HCT116 (cell line): ENCODE results near the gene FIZ1. TPM values are rescaled to one million over a fixed set of nuclear protein-coding genes. Genes with fewer than 3 reads are reported as not detected.

ENCODE experiments used
- ATAC-seq: fragments of 200-7000 bp; cut with Tn5 transposase; 2 replicates; pipeline ENCODE4 v1.9.1; 2020; ENCODE audit warnings: mild to moderate bottlenecking, moderate library complexity
- BruUV-seq: library from RNA; stranded (reverse); fragments of 400-500 nt; replicated peaks from 2 replicates; lab custom pipeline; 2021; lab: Mats Ljungman, UMichigan
- CTCF ChIA-PET: fragments of 300-600 bp; sonication (Branson Sonifier 250); formaldehyde crosslinking; loops from one replicate; lab custom pipeline; 2021; ENCODE audit warnings: antibody characterized with exemption; lab: Charles Lee
- POLR2A ChIA-PET: fragments of 300-600, 350-600 bp; sonication (Branson Sonifier 250); formaldehyde crosslinking; loops from one replicate; lab custom pipeline; 2021; ENCODE audit warnings: antibody characterized with exemption; lab: Charles Lee
- RAD21 ChIA-PET, 2 experiments: fragments of 300-600 bp; sonication (Branson Sonifier 250); formaldehyde crosslinking; loops; one replicate each; lab custom pipeline; 2023; ENCODE audit warnings: low total read pairs in 2 of 2; ENCODE audit not compliant: uncharacterized antibody in 2 of 2, unreplicated experiment in 2 of 2, low non-redundant PET in 1 of 2; lab: Charles Lee
- DNase-seq: peaks from one replicate; pipeline ENCODE4 v3.0.0-alpha.2; 2010; ENCODE audit warnings: low read depth, low spot score
- H2AFZ ChIP-seq: fragments of 200-600 bp; shearing (Covaris generic), sonication (generic); 2 replicates; pipeline ENCODE4 v1.6.1; 2017; ENCODE audit warnings: low read depth, mixed run types, mixed read lengths, antibody characterized with exemption, low read length; ENCODE audit not compliant: poor library complexity, severe bottlenecking
- H3K27ac ChIP-seq: 2 replicates; pipeline ENCODE4 v1.5.1; 2012; ENCODE audit warnings: low read depth, low read length
- H3K27me3 ChIP-seq: fragments of 200-600 bp; sonication (generic); 2 replicates; pipeline ENCODE4 v1.6.1; 2016; ENCODE audit warnings: mixed run types, low read length, mixed read lengths; ENCODE audit not compliant: insufficient read depth
- H3K36me3 ChIP-seq, 2 experiments: fragments of 200-500 bp in 1 of 2; fragments of 200-600 bp in 1 of 2; sonication (Bioruptor generic) in 1 of 2; sonication (generic) in 1 of 2; 2 replicates each; pipeline versions ENCODE4 v1.5.1 to v1.6.1; 2014 to 2016; ENCODE audit warnings: low read length in 2 of 2, inconsistent platforms in 1 of 2, mixed read lengths in 1 of 2, mixed run types in 1 of 2; ENCODE audit not compliant: insufficient read depth in 2 of 2, control insufficient read depth in 1 of 2
- H3K4me1 ChIP-seq, 2 experiments: fragments of 200-600 bp in 1 of 2; sonication (generic) in 1 of 2; 2 replicates each; pipeline versions ENCODE4 v1.5.1 to v1.6.1; 2012 to 2017; ENCODE audit warnings: low read length in 2 of 2, inconsistent platforms in 1 of 2, mild to moderate bottlenecking in 1 of 2, mixed read lengths in 1 of 2, mixed run types in 1 of 2, moderate library complexity in 1 of 2; ENCODE audit not compliant: insufficient read depth in 2 of 2, control insufficient read depth in 1 of 2
- H3K4me2 ChIP-seq: fragments of 200-600 bp; sonication (generic); 2 replicates; pipeline ENCODE4 v1.6.1; 2017; ENCODE audit warnings: mixed run types, low read length, mixed read lengths
- H3K4me3 ChIP-seq, 2 experiments: fragments of 200-600 bp in 1 of 2; sonication (generic) in 1 of 2; replicated peaks in 1 of 2; 2 replicates each; pipeline ENCODE4 v1.5.1; 2011 to 2016; ENCODE audit warnings: low read length in 2 of 2, control low read depth in 1 of 2, low read depth in 1 of 2, mild to moderate bottlenecking in 1 of 2, mixed read lengths in 1 of 2, mixed run types in 1 of 2
- H3K79me2 ChIP-seq: fragments of 200-600 bp; sonication (generic); 2 replicates; pipeline ENCODE4 v1.6.1; 2017; ENCODE audit warnings: mild to moderate bottlenecking, mixed run types, low read length, moderate library complexity, mixed read lengths; ENCODE audit not compliant: insufficient read depth
- H3K9ac ChIP-seq: fragments of 200-600 bp; sonication (generic); 2 replicates; pipeline ENCODE4 v1.6.1; 2016; ENCODE audit warnings: low read length, mixed read lengths
- H3K9me2 ChIP-seq: fragments of 200-600 bp; sonication (generic), shearing (Covaris generic); 2 replicates; pipeline ENCODE4 v1.6.1; 2017; ENCODE audit warnings: mixed run types, mild to moderate bottlenecking, moderate library complexity; ENCODE audit not compliant: insufficient read depth
- H3K9me3 ChIP-seq, 2 experiments: fragments of 200-500 bp in 1 of 2; fragments of 200-600 bp in 1 of 2; sonication (Bioruptor generic) in 1 of 2; sonication (generic) in 1 of 2; 2 replicates each; pipeline ENCODE4 v1.6.1; 2014 to 2017; ENCODE audit warnings: low read length in 2 of 2, mixed read lengths in 2 of 2, inconsistent platforms in 1 of 2, low read depth in 1 of 2, mild to moderate bottlenecking in 1 of 2, mixed run types in 1 of 2, moderate library complexity in 1 of 2; ENCODE audit not compliant: control insufficient read depth in 1 of 2, insufficient read depth in 1 of 2
- H4K20me1 ChIP-seq: fragments of 200-600 bp; sonication (generic), shearing (Covaris generic); 2 replicates; pipeline ENCODE4 v1.6.1; 2017; ENCODE audit warnings: mixed run types, mild to moderate bottlenecking, moderate library complexity; ENCODE audit not compliant: insufficient read depth
- CBX3 ChIP-seq: IDR thresholded peaks from 2 replicates; pipeline ENCODE4 v1.6.1; 2012; ENCODE audit warnings: low read depth
- CEBPB ChIP-seq: IDR thresholded peaks from 2 replicates; pipeline ENCODE4 v1.6.1; 2012; ENCODE audit warnings: low read depth
- ZFX ChIP-seq: fragments of 450-650 bp; IDR thresholded peaks from 2 replicates; pipeline ENCODE4 v1.6.1; 2017
- intact Hi-C: fragments of 100-400 bp; cut with micrococcal nuclease; formaldehyde crosslinking; loops from 2 replicates; pipeline ENCODE4 v1.10.0; 2022
- total RNA-seq: library from RNA; stranded (reverse); gene quantifications from one replicate; pipeline ENCODE4 v1.2.1, GENCODE V29; 2021; ENCODE audit not compliant: unreplicated experiment

FIZ1 gene
- total RNA-seq, 1 experiment from 2014 or later, result 15.3 TPM

DNA sequence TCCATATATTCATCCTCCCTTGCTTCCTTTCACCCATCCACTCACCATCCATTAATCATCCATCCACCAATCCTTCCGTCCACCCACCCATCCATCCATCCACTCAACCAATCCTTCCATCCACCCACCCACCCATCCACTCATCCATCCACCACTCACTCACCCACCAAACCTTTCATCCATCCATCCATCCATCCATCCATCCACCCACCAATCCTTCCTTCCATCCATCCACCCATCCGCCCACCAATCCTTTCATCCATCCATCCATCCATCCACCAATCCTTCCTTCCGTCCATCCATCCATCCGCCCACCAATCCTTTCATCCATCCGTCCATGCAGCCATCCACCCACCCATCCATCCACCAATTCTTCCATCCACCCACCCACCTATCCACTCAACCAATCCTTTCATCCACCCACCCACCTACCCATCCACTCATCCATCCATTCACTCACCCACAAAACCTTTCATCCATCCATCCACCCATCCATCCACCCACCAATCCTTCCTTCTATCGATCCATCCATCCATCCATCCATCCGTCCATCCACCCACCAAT lies 56.9 kb downstream of the FIZ1 start:
- RAD21 ChIA-PET, result no interaction called here
- no peaks in the 10 kb centered on the region for H4K20me1 ChIP-seq
- no peak overlapping the region for H2AFZ ChIP-seq
- H3K36me3 ChIP-seq, result no peaks in the 10 kb centered on the region
- BruUV-seq, result no TSS peak
- DNase-seq (no peak), ATAC-seq (no peak)
- H3K4me2 ChIP-seq, result no peak overlapping the region
- H3K9me3 ChIP-seq, result no peaks in the 10 kb centered on the region
- H3K9me2 ChIP-seq, result no peaks in the 10 kb centered on the region
- H3K79me2 ChIP-seq, result no peaks in the 10 kb centered on the region
- H3K27ac ChIP-seq, result no peak overlapping the region
- intact Hi-C loops, result no loop called here
- POLR2A ChIA-PET, result no interaction called here
- H3K4me1 ChIP-seq, result peaks cover 19 to 32% of the 10 kb centered on the region in 2 experiments
- no peaks in the 10 kb centered on the region for H3K27me3 ChIP-seq
- H3K4me3 ChIP-seq, result no peak overlapping the region
- CTCF ChIA-PET, result no interaction called here
- TF ChIP-seq CBX3 (no peak), CEBPB (no peak), ZFX (no peak)
- H3K9ac ChIP-seq, result no peak overlapping the region

Other genes starting within 250 kb of the FIZ1 start
- gene COX6B2, start 244.8 kb downstream of the FIZ1 start, total RNA-seq, result 2.4 TPM
- not detected for gene GARIN5B, start 236.3 kb downstream of the FIZ1 start, total RNA-seq
- gene IL11, start 229.1 kb downstream of the FIZ1 start, total RNA-seq, result 2.8 TPM
- not detected for gene TMEM190, start 222.7 kb downstream of the FIZ1 start, total RNA-seq
- gene TMEM238, start 215.2 kb downstream of the FIZ1 start, total RNA-seq, result 21.0 TPM
- gene RPL28, start 213.6 kb downstream of the FIZ1 start, total RNA-seq, result 3,050 TPM
- gene UBE2S, start 191.7 kb downstream of the FIZ1 start, total RNA-seq, result 515 TPM
- not detected for gene SHISA7, start 156.2 kb downstream of the FIZ1 start, total RNA-seq
- 56.8 TPM for gene ISOC2, start 137.9 kb downstream of the FIZ1 start, total RNA-seq
- 0.34 TPM for gene C19orf85, start 134.8 kb downstream of the FIZ1 start, total RNA-seq
- 14.9 TPM for gene ZNF628, start 122.9 kb downstream of the FIZ1 start, total RNA-seq
- gene NAT14, start 114.3 kb downstream of the FIZ1 start, total RNA-seq, result 55.3 TPM
- 1.5 TPM for gene SSC5D, start 111.1 kb downstream of the FIZ1 start, total RNA-seq
- 0.30 TPM for gene SBK2, start 62.4 kb downstream of the FIZ1 start, total RNA-seq
- gene SBK3, start 54.0 kb downstream of the FIZ1 start, total RNA-seq, result 1.2 TPM
- gene ZNF579, start 18.7 kb downstream of the FIZ1 start, total RNA-seq, result 24.1 TPM
- 17.2 TPM for gene ZNF524, start 771 bp upstream of the FIZ1 start, total RNA-seq
- gene ZNF865, start 6.1 kb upstream of the FIZ1 start, total RNA-seq, result 16.2 TPM
- gene ZNF784, start 25.0 kb upstream of the FIZ1 start, total RNA-seq, result 5.3 TPM
- gene ZNF580, start 41.5 kb upstream of the FIZ1 start, total RNA-seq, result 36.7 TPM
- gene ZNF581, start 44.1 kb upstream of the FIZ1 start, total RNA-seq, result 44.4 TPM
- 1.0 TPM for gene CCDC106, start 48.7 kb upstream of the FIZ1 start, total RNA-seq
- 259 TPM for gene U2AF2, start 55.5 kb upstream of the FIZ1 start, total RNA-seq
- gene EPN1, start 75.7 kb upstream of the FIZ1 start, total RNA-seq, result 122 TPM
- not detected for gene NLRP9, start 138.9 kb upstream of the FIZ1 start, total RNA-seq
- not detected for gene RFPL4A, start 159.6 kb upstream of the FIZ1 start, total RNA-seq
- gene RFPL4AL1, start 169.6 kb upstream of the FIZ1 start, total RNA-seq, result not detected
- 0.86 TPM for gene NLRP11, start 232.5 kb upstream of the FIZ1 start, total RNA-seq
- 0.52 TPM for gene NLRP4, start 237.0 kb upstream of the FIZ1 start, total RNA-seq